Vagina (tissue), 2 donors: ENCODE data around the gene MPP4.

Experiments used
- POLR2A ChIP-seq, 2 donors: fragments of 450-650 bp; IDR thresholded peaks; one replicate each; pipeline ENCODE4 v1.6.1; 2017; ENCODE audit warnings: antibody characterized with exemption in 2 of 2, mild to moderate bottlenecking in 2 of 2, moderate library complexity in 2 of 2
- POLR2AphosphoS5 ChIP-seq, 2 donors: sonication (generic); formaldehyde crosslinking; IDR thresholded peaks; one replicate each; pipeline ENCODE4 v1.9.0; 2017; ENCODE audit warnings: antibody characterized with exemption in 2 of 2, mild to moderate bottlenecking in 2 of 2, low read depth in 1 of 2; ENCODE audit not compliant: insufficient read depth in 1 of 2
- TF ChIP-seq, protein P1 (sequence below), 3 experiments: fragments of 450-650 bp in 2 of 3; fragments of 200-600 bp in 1 of 3; sonication (generic) in 1 of 3; IDR thresholded peaks; one replicate each; pipeline ENCODE4 v1.5.1; 2017 to 2019; ENCODE audit warnings: antibody characterized with exemption in 3 of 3, mild to moderate bottlenecking in 2 of 3, moderate library complexity in 2 of 3

DNA sequence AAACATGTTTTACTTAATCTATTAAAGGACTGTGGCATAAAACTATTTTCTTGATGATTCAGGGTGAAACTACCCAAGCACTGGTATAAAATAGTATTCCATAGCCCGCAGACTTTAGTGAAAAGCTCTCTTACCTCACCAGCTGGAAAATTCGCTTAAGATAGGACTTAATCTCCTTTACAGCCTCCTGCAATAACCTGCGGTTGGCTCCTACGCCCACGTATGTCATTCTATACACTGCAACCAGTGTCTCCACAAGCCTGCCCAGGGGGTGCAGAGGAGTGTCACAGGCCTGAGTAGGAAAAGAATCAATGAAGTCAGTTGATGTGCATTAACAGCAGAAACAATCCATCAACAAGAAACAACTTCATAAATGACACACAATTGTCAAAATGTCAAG, 11.3 kb upstream of the MPP4 start:
- TF ChIP-seq POLR2AphosphoS5 (IDR thresholded peaks at IDR 0.05; ENCODE audit: insufficient read depth in 1 of 2, low read depth in 1 of 2) (no peak), POLR2A (IDR thresholded peaks at IDR 0.05) (no peak)
- TF ChIP-seq, protein P1, sequence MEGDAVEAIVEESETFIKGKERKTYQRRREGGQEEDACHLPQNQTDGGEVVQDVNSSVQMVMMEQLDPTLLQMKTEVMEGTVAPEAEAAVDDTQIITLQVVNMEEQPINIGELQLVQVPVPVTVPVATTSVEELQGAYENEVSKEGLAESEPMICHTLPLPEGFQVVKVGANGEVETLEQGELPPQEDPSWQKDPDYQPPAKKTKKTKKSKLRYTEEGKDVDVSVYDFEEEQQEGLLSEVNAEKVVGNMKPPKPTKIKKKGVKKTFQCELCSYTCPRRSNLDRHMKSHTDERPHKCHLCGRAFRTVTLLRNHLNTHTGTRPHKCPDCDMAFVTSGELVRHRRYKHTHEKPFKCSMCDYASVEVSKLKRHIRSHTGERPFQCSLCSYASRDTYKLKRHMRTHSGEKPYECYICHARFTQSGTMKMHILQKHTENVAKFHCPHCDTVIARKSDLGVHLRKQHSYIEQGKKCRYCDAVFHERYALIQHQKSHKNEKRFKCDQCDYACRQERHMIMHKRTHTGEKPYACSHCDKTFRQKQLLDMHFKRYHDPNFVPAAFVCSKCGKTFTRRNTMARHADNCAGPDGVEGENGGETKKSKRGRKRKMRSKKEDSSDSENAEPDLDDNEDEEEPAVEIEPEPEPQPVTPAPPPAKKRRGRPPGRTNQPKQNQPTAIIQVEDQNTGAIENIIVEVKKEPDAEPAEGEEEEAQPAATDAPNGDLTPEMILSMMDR (IDR thresholded peaks at IDR 0.05): no peak
